Stimulated activated naive CD8-positive, alpha-beta T cell treated with anti-CD3 and anti-CD28 coated beads, Interleukin-15, Interleukin-2, amounts not matched to agents 100 ng/mL and 50 ng/mL, for 24 hours (primary cell): ENCODE results near the gene RPS8.

ENCODE experiments used
- H3K27ac Mint-ChIP-seq: one replicate; pipeline ENCODE4 v1.8.0; 2021; ENCODE audit warnings: mild to moderate bottlenecking, mixed read lengths
- H3K27me3 Mint-ChIP-seq: one replicate; pipeline ENCODE4 v1.8.0; 2021; ENCODE audit warnings: mixed read lengths
- H3K36me3 Mint-ChIP-seq: one replicate; pipeline ENCODE4 v1.8.0; 2021; ENCODE audit warnings: low read depth, mixed read lengths
- H3K4me1 Mint-ChIP-seq: one replicate; pipeline ENCODE4 v1.8.0; 2021; ENCODE audit warnings: low read depth, mixed read lengths
- H3K4me3 Mint-ChIP-seq: one replicate; pipeline ENCODE4 v1.8.0; 2021; ENCODE audit warnings: mild to moderate bottlenecking, mixed read lengths
- H3K9me3 Mint-ChIP-seq: one replicate; pipeline ENCODE4 v1.8.0; 2021; ENCODE audit warnings: mixed read lengths

The RPS8 gene

GRCh38 chr1:44775930-44776729, 790 bp downstream of the RPS8 start:
- peaks cover 49% of the 10 kb centered on the region for H3K4me1 Mint-ChIP-seq
- no peaks in the 10 kb centered on the region for H3K27me3 Mint-ChIP-seq
- no peaks in the 10 kb centered on the region for H3K9me3 Mint-ChIP-seq
- peak overlapping the region; percentile 98 for H3K27ac Mint-ChIP-seq
- H3K4me3 Mint-ChIP-seq = peak overlapping the region; percentile 97
- H3K36me3 Mint-ChIP-seq = peaks cover 65% of the 10 kb centered on the region

- Mint-ChIP-seq H3K27ac (peak overlapping the region; percentile 98), H3K27me3 (no peaks in the 10 kb centered on the region), H3K36me3 (peaks cover 70% of the 10 kb centered on the region), H3K9me3 (no peaks in the 10 kb centered on the region), H3K4me1 (peaks cover 55% of the 10 kb centered on the region), H3K4me3 (peak overlapping the region; percentile 97)
Measured at GRCh38 chr1:44776730-44777068, 1.4 kb downstream of the RPS8 start.

- no peaks in the 10 kb centered on the region for H3K9me3 Mint-ChIP-seq
- H3K27ac Mint-ChIP-seq = peak overlapping the region; percentile 98
- H3K36me3 Mint-ChIP-seq = peaks cover 75% of the 10 kb centered on the region
- H3K27me3 Mint-ChIP-seq = no peaks in the 10 kb centered on the region
- peak overlapping the region; percentile 97 for H3K4me3 Mint-ChIP-seq
- H3K4me1 Mint-ChIP-seq = peaks cover 55% of the 10 kb centered on the region
Measured at GRCh38 chr1:44777547-44777946, 2.2 kb downstream of the RPS8 start.

- Mint-ChIP-seq H3K27me3 (no peaks in the 10 kb centered on the region), H3K4me1 (peaks cover 56% of the 10 kb centered on the region), H3K36me3 (peaks cover 75% of the 10 kb centered on the region), H3K4me3 (peak overlapping the region; percentile 97), H3K9me3 (no peaks in the 10 kb centered on the region), H3K27ac (peak overlapping the region; percentile 98)
Measured at GRCh38 chr1:44777969-44778635, 2.8 kb downstream of the RPS8 start.

GRCh38 chr1:44778705-44779576, 3.6 kb downstream of the RPS8 start:
- Mint-ChIP-seq H3K4me1 (peaks cover 62% of the 10 kb centered on the region), H3K4me3 (peak overlapping the region; percentile 97), H3K9me3 (no peaks in the 10 kb centered on the region), H3K27me3 (no peaks in the 10 kb centered on the region), H3K27ac (peak overlapping the region; percentile 89), H3K36me3 (peaks cover 73% of the 10 kb centered on the region)

GRCh38 chr1:44780583-44781121, 5.3 kb downstream of the RPS8 start:
- H3K4me3 Mint-ChIP-seq = peak overlapping the region; percentile 21

GRCh38 chr1:44783697-44784093, 8.4 kb downstream of the RPS8 start:
- no peaks in the 10 kb centered on the region for H3K9me3 Mint-ChIP-seq
- peak overlapping the region; percentile 74 for H3K4me3 Mint-ChIP-seq
- H3K27me3 Mint-ChIP-seq = no peaks in the 10 kb centered on the region
- H3K36me3 Mint-ChIP-seq = peaks cover 34% of the 10 kb centered on the region
- H3K4me1 Mint-ChIP-seq = peaks cover 57% of the 10 kb centered on the region
- H3K27ac Mint-ChIP-seq = peak overlapping the region; percentile 79

More at GRCh38 chr1:44780583-44781121, 5.3 kb downstream of the RPS8 start:
- H3K36me3 Mint-ChIP-seq = peaks cover 65% of the 10 kb centered on the region
- H3K4me1 Mint-ChIP-seq = peaks cover 65% of the 10 kb centered on the region
- H3K27ac Mint-ChIP-seq = peak overlapping the region; percentile 6
- H3K27me3 Mint-ChIP-seq = no peaks in the 10 kb centered on the region
- no peaks in the 10 kb centered on the region for H3K9me3 Mint-ChIP-seq

- no peaks in the 10 kb centered on the region for H3K27me3 Mint-ChIP-seq
- H3K4me1 Mint-ChIP-seq = peaks cover 50% of the 10 kb centered on the region
- H3K9me3 Mint-ChIP-seq = no peaks in the 10 kb centered on the region
- peak overlapping the region; percentile 79 for H3K27ac Mint-ChIP-seq
- H3K36me3 Mint-ChIP-seq = peaks cover 28% of the 10 kb centered on the region
- peak overlapping the region; percentile 74 for H3K4me3 Mint-ChIP-seq
Measured at GRCh38 chr1:44784094-44785028, 9.0 kb downstream of the RPS8 start.

- no peaks in the 10 kb centered on the region for H3K9me3 Mint-ChIP-seq
- peak overlapping the region; percentile 74 for H3K27ac Mint-ChIP-seq
- peak overlapping the region; percentile 66 for H3K4me3 Mint-ChIP-seq
- H3K27me3 Mint-ChIP-seq = no peaks in the 10 kb centered on the region
- H3K36me3 Mint-ChIP-seq = peaks cover 21% of the 10 kb centered on the region
- H3K4me1 Mint-ChIP-seq = peaks cover 44% of the 10 kb centered on the region
Measured at GRCh38 chr1:44785029-44785380, 9.7 kb downstream of the RPS8 start.

- H3K4me1 Mint-ChIP-seq = peaks cover 38% of the 10 kb centered on the region
- H3K4me3 Mint-ChIP-seq = peak overlapping the region; percentile 66
- H3K27me3 Mint-ChIP-seq = no peaks in the 10 kb centered on the region
- H3K27ac Mint-ChIP-seq = peak overlapping the region; percentile 74
- no peaks in the 10 kb centered on the region for H3K9me3 Mint-ChIP-seq
- H3K36me3 Mint-ChIP-seq = peaks cover 15% of the 10 kb centered on the region
Measured at GRCh38 chr1:44785501-44786137, 10.3 kb downstream of the RPS8 start.

- peaks cover 35% of the 10 kb centered on the region for H3K4me1 Mint-ChIP-seq
Measured at GRCh38 chr1:44786138-44786840, 10.9 kb downstream of the RPS8 start.

GRCh38 chr1:44786841-44787426, 11.6 kb downstream of the RPS8 start:
- Mint-ChIP-seq H3K9me3 (no peaks in the 10 kb centered on the region), H3K4me1 (peaks cover 31% of the 10 kb centered on the region), H3K27me3 (no peaks in the 10 kb centered on the region), H3K36me3 (peaks cover 3% of the 10 kb centered on the region), H3K27ac (peak overlapping the region; percentile 75), H3K4me3 (peak overlapping the region; percentile 70)

More at GRCh38 chr1:44786138-44786840, 10.9 kb downstream of the RPS8 start:
- H3K4me3 Mint-ChIP-seq = peak overlapping the region; percentile 70
- H3K27me3 Mint-ChIP-seq = no peaks in the 10 kb centered on the region
- H3K27ac Mint-ChIP-seq = peak overlapping the region; percentile 75
- no peaks in the 10 kb centered on the region for H3K9me3 Mint-ChIP-seq
- peaks cover 9% of the 10 kb centered on the region for H3K36me3 Mint-ChIP-seq

GRCh38 chr1:44787506-44787905, 12.2 kb downstream of the RPS8 start:
- H3K4me3 Mint-ChIP-seq = no peak overlapping the region
- no peaks in the 10 kb centered on the region for H3K36me3 Mint-ChIP-seq
- H3K27me3 Mint-ChIP-seq = no peaks in the 10 kb centered on the region
- H3K9me3 Mint-ChIP-seq = no peaks in the 10 kb centered on the region
- no peak overlapping the region for H3K27ac Mint-ChIP-seq
- peaks cover 31% of the 10 kb centered on the region for H3K4me1 Mint-ChIP-seq
